Smooth muscle cell of trachea (primary cell): ENCODE data around the gene TIMM10B. TPM values are rescaled to one million over a fixed set of nuclear protein-coding genes. Genes with fewer than 3 reads are reported as not detected.

ENCODE experiments used
- total RNA-seq: library from RNA; depleted of rRNA; stranded (reverse); fragments of >200 nt; gene quantifications from 2 replicates; pipeline ENCODE4 v1.2.1, GENCODE V29; 2014

The TIMM10B gene
- 37.1 and 46.1 TPM in 2 replicates for total RNA-seq

GRCh38 chr11:6481012-6481923 is at the start of gene TIMM10B, which contains the start of gene ARFIP2:
Gene TIMM10B (plus strand): TSS chr11:6481501. CDS start chr11:6481517, 16 bp downstream.
Gene ARFIP2 (minus strand): TSS chr11:6481331. CDS start chr11:6480421, 910 bp downstream.

GRCh38 chr11:6440906-6441358 is 40.4 kb upstream of the TIMM10B start, which contains the start of gene HPX:
Gene HPX (minus strand): TSS chr11:6440987. CDS start chr11:6440963, 24 bp downstream.

GRCh38 chr11:6473451-6474412 is 7.6 kb upstream of the TIMM10B start, which contains the start of gene TRIM3:
Gene TRIM3 (minus strand): TSS chr11:6473941. CDS start chr11:6465695, 8,246 bp downstream.

GRCh38 chr11:6497069-6497839 is 16.0 kb downstream of the TIMM10B start, which contains the start of gene DNHD1:
Gene DNHD1 (plus strand): TSS chr11:6497280. CDS start chr11:6498216, 936 bp downstream.

Other genes with a start within 250 kb of the TIMM10B start
- 13.4 and 13.7 TPM in 2 replicates for gene FHIP1B, start 246.9 kb upstream of the TIMM10B start, total RNA-seq
- 0.33 TPM in 1 of 2 replicates, not detected in the other for gene CNGA4, start 242.4 kb upstream of the TIMM10B start, total RNA-seq
- gene CCKBR, start 221.7 kb upstream of the TIMM10B start, total RNA-seq: not detected in 2 replicates
- 301 and 798 TPM in 2 replicates for gene CAVIN3, start 161.0 kb upstream of the TIMM10B start, total RNA-seq
- gene SMPD1, start 91.0 kb upstream of the TIMM10B start, total RNA-seq: 50.8 and 113 TPM in 2 replicates
- 55.3 and 83.9 TPM in 2 replicates for gene APBB1, start 62.4 kb upstream of the TIMM10B start, total RNA-seq
- 0.44 and 1.7 TPM in 2 replicates for gene HPX, start 40.5 kb upstream of the TIMM10B start, total RNA-seq
- 25.2 and 56.1 TPM in 2 replicates for gene TRIM3, start 7.6 kb upstream of the TIMM10B start, total RNA-seq
- 63.7 and 65.5 TPM in 2 replicates for gene ARFIP2, start 170 bp upstream of the TIMM10B start, total RNA-seq
- 14.2 and 14.7 TPM in 2 replicates for gene DNHD1, start 15.8 kb downstream of the TIMM10B start, total RNA-seq
- gene RRP8, start 122.1 kb downstream of the TIMM10B start, total RNA-seq: 10.0 and 11.9 TPM in 2 replicates
- 227 and 239 TPM in 2 replicates for gene ILK, start 122.3 kb downstream of the TIMM10B start, total RNA-seq
- gene TAF10, start 130.7 kb downstream of the TIMM10B start, total RNA-seq: 46.5 and 87.8 TPM in 2 replicates
- 38.3 and 205 TPM in 2 replicates for gene TPP1, start 137.9 kb downstream of the TIMM10B start, total RNA-seq
- 24.4 and 39.2 TPM in 2 replicates for gene DCHS1, start 174.3 kb downstream of the TIMM10B start, total RNA-seq
- 32.3 and 48.6 TPM in 2 replicates for gene MRPL17, start 201.8 kb downstream of the TIMM10B start, total RNA-seq